ENCODE results near the gene FAM120B. TPM values are rescaled to one million over a fixed set of nuclear protein-coding genes. Genes with fewer than 3 reads are reported as not detected.

FAM120B gene
- total RNA-seq, 1 donor from 2014 or later: 34.6 TPM

DNA sequence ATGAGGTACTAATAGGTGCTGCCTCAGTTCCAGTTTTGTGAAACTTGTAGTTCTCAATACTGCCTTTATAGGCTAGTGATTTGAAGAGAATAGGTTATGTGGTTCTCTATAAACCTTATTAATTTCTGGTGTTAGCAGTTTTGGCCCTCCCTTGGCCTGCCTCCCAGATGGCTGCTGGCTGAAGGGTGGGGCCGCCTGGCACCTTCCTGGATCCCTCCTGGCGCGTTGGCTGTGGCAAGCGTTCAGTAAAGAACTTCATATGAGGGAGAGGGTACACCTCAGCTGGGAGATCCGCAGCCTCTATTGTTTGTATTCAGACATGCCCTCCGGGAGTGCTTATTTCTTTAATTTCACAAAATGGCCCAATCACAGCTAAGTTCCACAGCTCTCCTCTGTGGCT, 51.9 kb downstream of the FAM120B start:
- DNase-seq (ENCODE audit: low read depth): no peak

- peak; percentile 60 for DNase-seq (ENCODE audit: low read depth)
Observed at GRCh38 chr6:170360476-170360875, 53.9 kb downstream of the FAM120B start.

DNA sequence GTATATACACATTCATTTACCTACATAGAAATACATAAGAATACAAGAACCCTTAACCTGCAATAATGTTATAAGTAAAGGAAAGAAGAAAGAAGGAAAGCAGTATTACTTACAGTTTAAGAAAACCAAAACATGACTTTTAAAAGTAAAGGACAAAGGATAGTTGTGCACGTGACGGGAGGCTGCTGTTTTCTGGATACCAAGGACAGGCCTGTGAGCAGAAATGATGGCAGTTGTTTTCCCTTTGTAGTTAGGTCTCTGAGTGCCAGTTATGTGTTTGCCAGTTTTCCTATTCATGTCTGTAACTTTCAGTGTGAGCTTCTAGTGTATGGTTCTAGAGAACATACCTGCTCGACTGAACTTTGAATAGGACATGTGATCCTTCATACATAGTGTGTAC, 54.8 kb downstream of the FAM120B start:
- no peak for DNase-seq (ENCODE audit: low read depth)

GRCh38 chr6:170362121-170362520, 55.6 kb downstream of the FAM120B start:
- DNase-seq (ENCODE audit: low read depth): no peak

DNA sequence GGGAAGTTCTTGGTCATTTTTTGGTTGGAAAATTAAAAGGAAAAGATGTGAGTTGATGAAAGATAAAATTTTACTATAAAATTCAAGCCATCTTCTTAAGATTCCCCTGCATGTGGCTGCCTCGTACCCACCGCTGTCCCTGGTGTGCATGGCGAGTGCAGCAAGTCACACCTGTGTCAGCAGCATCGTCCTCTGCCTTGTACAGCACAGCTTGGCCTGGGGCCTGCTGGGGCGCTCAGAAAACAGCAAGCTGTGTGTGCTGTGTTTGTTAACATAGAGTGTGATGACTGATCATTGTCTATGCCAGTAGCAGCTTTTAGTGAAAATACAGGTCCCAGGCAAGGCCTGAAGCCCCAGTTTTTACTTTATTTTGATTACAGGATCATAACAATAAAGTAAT, 56.7 kb downstream of the FAM120B start:
- no peak for DNase-seq (ENCODE audit: low read depth)

DNA sequence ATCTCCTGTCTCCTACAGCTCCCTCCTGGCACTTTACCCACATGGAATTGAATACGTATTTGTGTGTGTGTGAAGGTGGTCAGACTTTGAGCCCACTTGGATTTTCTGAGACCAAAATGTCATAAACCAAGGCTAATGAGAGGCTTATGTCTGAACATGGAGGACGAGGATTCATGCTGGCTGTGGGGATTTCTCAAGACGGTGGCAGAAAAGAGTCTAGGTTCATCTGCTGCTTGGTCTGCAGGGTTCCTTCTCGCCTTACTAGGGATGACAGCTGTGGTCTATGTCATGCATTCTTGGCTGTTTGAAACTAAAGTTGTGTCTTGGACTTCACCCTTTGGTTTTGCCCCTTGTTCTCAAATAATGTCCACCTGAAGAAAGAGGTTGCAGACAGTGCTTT, 58.6 kb downstream of the FAM120B start:
- no peak for DNase-seq (ENCODE audit: low read depth)

GRCh38 chr6:170365593-170365992, 59.0 kb downstream of the FAM120B start:
- no peak for DNase-seq (ENCODE audit: low read depth)

- no peak for DNase-seq (ENCODE audit: low read depth)
Observed at GRCh38 chr6:170366248-170366960, 59.8 kb downstream of the FAM120B start.

GRCh38 chr6:170367241-170367640, 60.7 kb downstream of the FAM120B start:
- no peak for DNase-seq (ENCODE audit: low read depth)

DNA sequence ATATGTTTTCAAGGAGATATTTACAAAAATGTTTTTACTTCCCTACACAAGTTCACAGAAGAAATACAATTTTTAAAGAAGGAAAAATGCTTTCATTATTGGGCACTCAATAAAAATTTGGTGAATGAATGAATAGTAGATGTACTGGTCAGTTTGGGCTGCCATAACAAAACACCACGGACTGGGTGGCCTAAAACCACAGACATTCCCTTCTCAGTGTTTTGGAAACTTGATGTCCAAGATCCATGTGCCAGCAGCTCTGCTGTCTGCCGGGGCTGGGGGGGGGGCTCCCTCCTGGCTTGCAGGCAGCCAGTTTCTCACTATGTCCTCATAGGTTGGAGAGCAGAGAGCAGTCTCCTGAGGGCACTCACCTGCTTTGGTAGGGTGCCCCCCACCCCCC, 62.0 kb downstream of the FAM120B start:
- DNase-seq (ENCODE audit: low read depth): no peak

DNA sequence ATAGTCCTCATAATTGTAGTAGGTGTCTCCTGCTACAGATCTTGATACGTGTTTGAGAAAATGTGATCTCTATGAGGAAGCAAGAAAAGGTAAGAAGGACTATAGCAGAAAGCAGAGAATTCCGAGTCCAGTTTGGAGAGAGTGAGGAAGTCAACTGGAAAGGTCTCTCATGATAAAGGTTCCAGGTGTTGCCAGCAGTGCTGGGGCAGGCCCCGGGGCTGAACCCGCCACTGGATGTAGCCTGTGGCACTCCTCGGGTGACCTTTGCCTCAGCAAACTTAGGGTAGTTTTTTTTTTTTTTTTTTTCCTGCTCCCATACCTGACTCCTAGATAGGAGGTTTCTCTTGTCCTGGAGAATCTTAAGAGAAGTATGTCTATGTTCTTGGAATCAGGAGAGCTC, 62.8 kb downstream of the FAM120B start:
- no peak for DNase-seq (ENCODE audit: low read depth)

- no peak for DNase-seq (ENCODE audit: low read depth)
Observed at GRCh38 chr6:170370416-170370815, 63.9 kb downstream of the FAM120B start.

- no peak for DNase-seq (ENCODE audit: low read depth)
Observed at GRCh38 chr6:170371080-170371479, 64.5 kb downstream of the FAM120B start.

GRCh38 chr6:170371588-170371987, 65.0 kb downstream of the FAM120B start:
- no peak for DNase-seq (ENCODE audit: low read depth)

DNA sequence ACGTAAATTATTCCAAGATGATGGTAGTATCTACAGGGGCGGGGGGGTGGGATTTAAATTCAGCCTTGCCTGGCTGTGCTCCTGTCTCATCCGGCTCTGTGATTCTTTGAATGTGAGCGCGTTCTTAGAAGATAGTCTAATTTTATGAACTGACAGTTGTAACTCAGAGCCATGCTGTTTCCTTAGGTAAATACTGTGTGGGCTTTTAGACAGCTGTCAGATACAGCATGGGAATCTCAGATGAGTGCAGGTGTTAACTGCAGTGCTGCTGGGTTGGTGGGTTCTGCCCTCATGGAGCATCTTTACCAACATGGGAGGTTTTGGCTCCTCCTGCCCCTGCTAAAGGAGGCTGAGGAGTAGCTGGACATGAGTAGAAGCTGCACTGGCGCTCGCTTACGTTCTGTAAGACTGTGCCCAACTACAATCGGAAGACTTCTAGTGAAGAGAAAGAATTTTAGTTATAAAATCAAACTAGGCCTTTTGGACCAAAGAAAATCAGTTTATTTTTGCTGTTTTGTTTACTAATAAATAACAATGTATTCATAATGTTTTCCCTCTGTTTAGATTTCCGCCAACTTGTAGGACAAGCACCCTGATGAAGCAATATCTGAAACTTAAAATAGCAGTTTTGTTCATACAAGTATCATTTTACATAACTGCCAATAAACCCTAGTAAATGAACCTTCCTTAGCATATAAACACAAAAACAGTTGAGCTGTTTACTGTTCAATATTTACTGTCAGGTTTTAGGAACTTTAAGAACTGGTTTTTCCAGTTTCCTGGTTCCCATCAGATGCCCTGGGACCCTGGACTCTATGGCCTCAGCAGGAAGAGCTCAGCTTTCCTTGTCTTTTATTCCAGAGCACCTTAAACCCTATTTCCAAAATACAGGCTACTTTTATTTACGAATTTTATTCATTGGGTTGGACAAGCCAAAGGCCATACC, 66.1 kb downstream of the FAM120B start:
- DNase-seq (ENCODE audit: low read depth): no peak

GRCh38 chr6:170374571-170375444, 68.2 kb downstream of the FAM120B start:
- DNase-seq (ENCODE audit: low read depth): peak; percentile 65

DNA sequence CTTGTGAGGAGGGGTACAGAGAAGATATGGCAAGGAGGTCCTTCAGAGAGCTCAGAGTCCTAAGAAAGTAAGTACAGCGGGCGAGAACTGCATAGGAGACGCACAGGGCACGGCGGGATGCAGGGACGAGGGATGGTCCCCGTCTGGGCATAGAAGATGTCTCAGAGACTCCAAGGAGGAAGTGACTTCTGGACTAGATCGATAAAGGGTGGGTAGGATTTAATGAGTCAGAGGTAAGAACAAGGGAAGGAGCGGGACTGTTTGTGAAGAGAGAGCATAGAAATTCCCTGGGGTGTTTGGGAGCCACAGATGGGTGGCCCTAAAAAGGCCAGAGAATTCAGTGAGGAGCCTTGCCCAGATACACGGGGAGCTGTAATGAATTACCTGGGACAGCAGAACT, 69.1 kb downstream of the FAM120B start:
- no peak for DNase-seq (ENCODE audit: low read depth)

GRCh38 chr6:170376386-170377043, 70.0 kb downstream of the FAM120B start:
- no peak for DNase-seq (ENCODE audit: low read depth)

DNA sequence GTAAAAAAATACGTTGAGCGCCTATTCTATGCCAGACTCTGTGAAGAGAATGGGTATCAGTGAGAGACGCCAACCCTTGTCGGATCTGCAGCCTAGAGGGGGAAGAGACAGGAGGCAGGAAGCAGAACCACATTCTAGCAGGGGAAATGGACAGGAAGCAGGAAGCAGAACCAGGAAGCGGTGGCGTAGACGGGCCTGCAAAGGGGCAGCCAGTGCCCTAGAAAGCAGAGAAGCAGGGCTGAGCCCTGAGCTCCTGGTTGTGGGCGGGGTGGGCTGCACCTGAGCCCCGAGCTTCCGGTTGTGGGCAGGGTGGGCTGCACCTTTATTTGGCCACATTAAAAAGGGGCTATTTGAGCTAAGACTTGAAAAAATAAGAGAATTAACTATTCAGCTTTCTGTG, 71.9 kb downstream of the FAM120B start:
- no peak for DNase-seq (ENCODE audit: low read depth)

DNA sequence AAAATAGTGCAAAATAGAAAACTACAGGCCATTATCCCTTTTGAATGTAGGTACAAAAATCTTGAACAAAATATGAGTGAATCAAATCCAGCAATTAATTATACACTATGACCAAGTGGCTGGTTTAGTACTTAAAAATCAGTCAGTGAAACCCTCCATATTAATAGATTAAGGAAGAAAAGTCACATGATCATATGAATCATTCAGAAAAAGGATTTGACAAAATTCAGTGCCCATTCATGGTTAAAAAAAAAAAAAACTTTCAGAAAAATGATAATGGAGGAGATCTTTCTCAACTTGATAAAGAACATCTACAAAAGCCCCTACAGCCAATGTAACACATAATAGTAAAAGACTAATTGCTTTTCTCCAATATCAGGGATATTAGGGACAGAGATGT, 75.0 kb downstream of the FAM120B start:
- DNase-seq (ENCODE audit: low read depth): no peak

- DNase-seq (ENCODE audit: low read depth): peak; percentile 68
Observed at GRCh38 chr6:170383466-170384035, 77.0 kb downstream of the FAM120B start.
